Smooth muscle cell of trachea (primary cell): Measurements from ENCODE around the gene TIAM1. TPM values are rescaled to one million over a fixed set of nuclear protein-coding genes. Genes with fewer than 3 reads are reported as not detected.

Experiments used
- total RNA-seq: library from RNA; depleted of rRNA; stranded (reverse); fragments of >200 nt; gene quantifications from 2 replicates; pipeline ENCODE4 v1.2.1, GENCODE V29; 2014

Gene TIAM1, protein sequence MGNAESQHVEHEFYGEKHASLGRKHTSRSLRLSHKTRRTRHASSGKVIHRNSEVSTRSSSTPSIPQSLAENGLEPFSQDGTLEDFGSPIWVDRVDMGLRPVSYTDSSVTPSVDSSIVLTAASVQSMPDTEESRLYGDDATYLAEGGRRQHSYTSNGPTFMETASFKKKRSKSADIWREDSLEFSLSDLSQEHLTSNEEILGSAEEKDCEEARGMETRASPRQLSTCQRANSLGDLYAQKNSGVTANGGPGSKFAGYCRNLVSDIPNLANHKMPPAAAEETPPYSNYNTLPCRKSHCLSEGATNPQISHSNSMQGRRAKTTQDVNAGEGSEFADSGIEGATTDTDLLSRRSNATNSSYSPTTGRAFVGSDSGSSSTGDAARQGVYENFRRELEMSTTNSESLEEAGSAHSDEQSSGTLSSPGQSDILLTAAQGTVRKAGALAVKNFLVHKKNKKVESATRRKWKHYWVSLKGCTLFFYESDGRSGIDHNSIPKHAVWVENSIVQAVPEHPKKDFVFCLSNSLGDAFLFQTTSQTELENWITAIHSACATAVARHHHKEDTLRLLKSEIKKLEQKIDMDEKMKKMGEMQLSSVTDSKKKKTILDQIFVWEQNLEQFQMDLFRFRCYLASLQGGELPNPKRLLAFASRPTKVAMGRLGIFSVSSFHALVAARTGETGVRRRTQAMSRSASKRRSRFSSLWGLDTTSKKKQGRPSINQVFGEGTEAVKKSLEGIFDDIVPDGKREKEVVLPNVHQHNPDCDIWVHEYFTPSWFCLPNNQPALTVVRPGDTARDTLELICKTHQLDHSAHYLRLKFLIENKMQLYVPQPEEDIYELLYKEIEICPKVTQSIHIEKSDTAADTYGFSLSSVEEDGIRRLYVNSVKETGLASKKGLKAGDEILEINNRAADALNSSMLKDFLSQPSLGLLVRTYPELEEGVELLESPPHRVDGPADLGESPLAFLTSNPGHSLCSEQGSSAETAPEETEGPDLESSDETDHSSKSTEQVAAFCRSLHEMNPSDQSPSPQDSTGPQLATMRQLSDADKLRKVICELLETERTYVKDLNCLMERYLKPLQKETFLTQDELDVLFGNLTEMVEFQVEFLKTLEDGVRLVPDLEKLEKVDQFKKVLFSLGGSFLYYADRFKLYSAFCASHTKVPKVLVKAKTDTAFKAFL (N-terminal part only)
- 2.9 and 3.5 TPM in 2 replicates for total RNA-seq

DNA sequence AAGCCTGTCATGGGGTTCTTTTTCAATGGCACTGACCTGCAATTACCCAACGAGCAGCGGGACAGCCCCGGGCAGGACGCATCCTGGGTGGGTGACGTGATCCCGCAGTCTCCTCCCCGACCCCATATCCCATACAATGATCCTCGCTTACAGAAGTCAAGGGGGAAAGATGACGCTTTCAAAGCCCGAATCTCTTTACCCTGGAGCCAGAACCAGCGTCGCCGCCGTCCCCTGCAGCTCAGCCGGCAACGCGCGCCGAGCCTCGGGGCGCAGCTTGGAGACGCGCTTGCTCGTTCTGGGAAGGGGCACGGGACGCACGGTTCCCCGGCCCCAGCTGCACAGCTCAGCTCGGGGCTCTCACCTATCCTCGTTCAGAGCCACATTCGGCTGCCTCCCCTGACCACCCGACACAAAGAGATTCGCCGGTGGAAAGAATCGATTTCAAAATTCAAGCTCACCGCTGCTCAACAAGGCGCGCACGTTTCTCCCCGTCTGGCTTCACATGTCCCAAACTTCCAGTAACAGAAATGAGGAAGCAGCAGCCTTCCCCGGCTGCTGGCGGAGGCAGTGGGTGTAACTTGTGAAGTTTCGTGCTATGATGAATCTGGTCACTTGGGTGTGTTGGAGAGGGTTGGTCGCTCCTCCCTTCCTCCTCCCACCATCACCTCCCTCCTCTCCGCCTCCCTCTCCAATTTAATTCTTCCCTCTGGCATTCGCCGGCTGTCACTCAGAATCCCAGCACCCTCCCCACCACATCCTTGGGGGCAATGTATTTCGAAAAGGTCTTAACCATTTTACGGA, at the start of gene TIAM1:
TIAM1 (minus strand) TSS at position 582 of the 801 bp plus-strand sequence. CDS start 77,289 bp downstream, outside the sequence.

